HepG2 (cell line): ENCODE data around the gene ATP9A. TPM values are rescaled to one million over a fixed set of nuclear protein-coding genes. Genes with fewer than 3 reads are reported as not detected.

Experiments
- CHCHD3 ChIP-seq: sonication (generic); formaldehyde crosslinking; IDR thresholded peaks from 2 replicates; pipeline ENCODE4 v1.8.0; 2022; ENCODE audit warnings: mild to moderate bottlenecking, missing genetic modification reagents, moderate library complexity
- EEA1 ChIP-seq: sonication (generic); formaldehyde crosslinking; IDR thresholded peaks from 2 replicates; pipeline ENCODE4 v1.5.1; 2020; ENCODE audit warnings: mild to moderate bottlenecking, missing genetic modification reagents, borderline replicate concordance
- HCFC1 ChIP-seq: fragments of 150-350 bp; IDR thresholded peaks from 2 replicates; pipeline ENCODE4 v1.6.1; 2014; ENCODE audit warnings: low read depth, low read length
- JUN ChIP-seq: sonication (generic); formaldehyde crosslinking; IDR thresholded peaks from 2 replicates; pipeline ENCODE4 v1.4.0; 2020; ENCODE audit warnings: mild to moderate bottlenecking, missing genetic modification reagents
- MEF2D ChIP-seq: sonication (generic); formaldehyde crosslinking; IDR thresholded peaks from 2 replicates; pipeline ENCODE4 v1.5.1; 2020; ENCODE audit warnings: mild to moderate bottlenecking, missing genetic modification reagents
- MEIS1 ChIP-seq: sonication (generic); formaldehyde crosslinking; IDR thresholded peaks from 2 replicates; pipeline ENCODE4 v1.9.0; 2021; ENCODE audit warnings: mild to moderate bottlenecking, missing genetic modification reagents, moderate library complexity, borderline replicate concordance
- NONO ChIP-seq, 2 experiments: fragments of 450-650 bp in 1 of 2; sonication (generic) in 1 of 2; formaldehyde crosslinking in 1 of 2; IDR thresholded peaks in 1 of 2; conservative IDR thresholded peaks in 1 of 2; 2 replicates each; pipeline versions ENCODE4 v1.6.1 to v1.8.0; 2017 to 2022; ENCODE audit warnings: mild to moderate bottlenecking in 1 of 2, missing genetic modification reagents in 1 of 2, moderate library complexity in 1 of 2
- TEAD3 ChIP-seq: optimal IDR thresholded peaks from 2 replicates; pipeline ENCODE3; 2016; ENCODE audit warnings: borderline replicate concordance
- ZNF790 ChIP-seq: sonication (generic); formaldehyde crosslinking; IDR thresholded peaks from 2 replicates; pipeline ENCODE4 v1.8.0; 2022; ENCODE audit warnings: missing genetic modification reagents, mild to moderate bottlenecking, borderline replicate concordance
- polyA plus RNA-seq, 8 experiments: library from polyadenylated mRNA; depleted of rRNA in 3 of 8; stranded (reverse) in 7 of 8; unstranded in 1 of 8; fragments of >200 nt; fragmentation: Illumina TruSeq in 4 of 8; extraction: Trizol in 4 of 8; gene quantifications; 2 replicates each; pipeline versions ENCODE4 v1.2.1 to v1.2.3, GENCODE V29; 2011 to 2016; ENCODE audit warnings: low read depth in 4 of 8, missing spikeins in 1 of 8, mixed read lengths in 1 of 8; ENCODE audit not compliant: insufficient read depth in 1 of 8
- total RNA-seq, 5 experiments: library from RNA; depleted of rRNA; stranded (reverse); fragments of >200 nt; fragmentation: Illumina TruSeq; extraction: Trizol; gene quantifications; 2 replicates each; pipeline ENCODE4 v1.2.3, GENCODE V29; 2016; ENCODE audit warnings: low read depth in 1 of 5
- TF ChIP-seq, protein P1 (sequence below): sonication (generic); formaldehyde crosslinking; IDR thresholded peaks from 2 replicates; pipeline ENCODE4 v1.9.0; 2021; ENCODE audit warnings: mild to moderate bottlenecking, missing genetic modification reagents
- TF ChIP-seq, protein P2 (sequence below): sonication (generic); formaldehyde crosslinking; IDR thresholded peaks from 2 replicates; pipeline ENCODE4 v1.5.1; 2020; ENCODE audit warnings: mild to moderate bottlenecking, missing genetic modification reagents, borderline replicate concordance
- TF ChIP-seq, protein P3 (sequence below): sonication (generic); formaldehyde crosslinking; IDR thresholded peaks from 2 replicates; pipeline ENCODE4 v1.9.0; 2021; ENCODE audit warnings: missing genetic modification reagents, borderline replicate concordance

ATP9A gene
- total and polyA plus RNA-seq, 2 of the 13 experiments (the other 11 are each of a cell fraction or from before 2014, with no cell fraction given) = 11.8 to 18.5 TPM

DNA sequence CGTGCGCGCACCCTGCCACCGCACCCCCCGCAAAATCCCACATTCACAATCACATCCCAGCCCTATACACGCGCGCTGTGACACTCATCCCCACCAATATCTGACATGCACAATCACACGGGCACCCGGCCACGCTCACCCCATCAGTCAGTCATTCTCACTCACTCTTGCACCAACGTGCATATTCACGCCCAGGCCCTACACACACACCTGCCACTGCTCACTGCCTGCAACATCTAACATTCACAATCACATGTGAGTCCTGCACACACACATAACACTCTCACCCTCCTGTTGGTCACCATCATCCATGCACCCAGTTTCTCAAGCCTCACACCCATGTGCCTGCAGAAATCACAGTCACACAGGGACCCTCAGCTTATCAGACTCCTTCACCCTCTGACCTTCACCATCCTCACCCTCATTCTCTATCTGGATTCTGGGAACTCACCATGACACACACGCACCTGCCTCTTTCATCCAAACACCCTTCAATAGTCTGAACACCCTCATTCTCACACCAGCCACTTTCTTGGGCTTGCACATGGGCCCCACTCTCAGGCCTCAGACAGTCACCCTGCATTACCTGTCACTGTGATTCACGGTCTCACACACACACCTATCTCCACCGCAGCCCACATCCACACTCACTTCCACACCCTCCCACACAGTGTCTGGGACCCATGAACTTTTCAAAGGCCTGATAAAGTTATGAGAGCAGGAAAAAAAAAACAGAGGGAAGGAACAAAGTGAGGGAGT is 748 bp upstream of the ATP9A start (continued):
- TF ChIP-seq, protein P1, sequence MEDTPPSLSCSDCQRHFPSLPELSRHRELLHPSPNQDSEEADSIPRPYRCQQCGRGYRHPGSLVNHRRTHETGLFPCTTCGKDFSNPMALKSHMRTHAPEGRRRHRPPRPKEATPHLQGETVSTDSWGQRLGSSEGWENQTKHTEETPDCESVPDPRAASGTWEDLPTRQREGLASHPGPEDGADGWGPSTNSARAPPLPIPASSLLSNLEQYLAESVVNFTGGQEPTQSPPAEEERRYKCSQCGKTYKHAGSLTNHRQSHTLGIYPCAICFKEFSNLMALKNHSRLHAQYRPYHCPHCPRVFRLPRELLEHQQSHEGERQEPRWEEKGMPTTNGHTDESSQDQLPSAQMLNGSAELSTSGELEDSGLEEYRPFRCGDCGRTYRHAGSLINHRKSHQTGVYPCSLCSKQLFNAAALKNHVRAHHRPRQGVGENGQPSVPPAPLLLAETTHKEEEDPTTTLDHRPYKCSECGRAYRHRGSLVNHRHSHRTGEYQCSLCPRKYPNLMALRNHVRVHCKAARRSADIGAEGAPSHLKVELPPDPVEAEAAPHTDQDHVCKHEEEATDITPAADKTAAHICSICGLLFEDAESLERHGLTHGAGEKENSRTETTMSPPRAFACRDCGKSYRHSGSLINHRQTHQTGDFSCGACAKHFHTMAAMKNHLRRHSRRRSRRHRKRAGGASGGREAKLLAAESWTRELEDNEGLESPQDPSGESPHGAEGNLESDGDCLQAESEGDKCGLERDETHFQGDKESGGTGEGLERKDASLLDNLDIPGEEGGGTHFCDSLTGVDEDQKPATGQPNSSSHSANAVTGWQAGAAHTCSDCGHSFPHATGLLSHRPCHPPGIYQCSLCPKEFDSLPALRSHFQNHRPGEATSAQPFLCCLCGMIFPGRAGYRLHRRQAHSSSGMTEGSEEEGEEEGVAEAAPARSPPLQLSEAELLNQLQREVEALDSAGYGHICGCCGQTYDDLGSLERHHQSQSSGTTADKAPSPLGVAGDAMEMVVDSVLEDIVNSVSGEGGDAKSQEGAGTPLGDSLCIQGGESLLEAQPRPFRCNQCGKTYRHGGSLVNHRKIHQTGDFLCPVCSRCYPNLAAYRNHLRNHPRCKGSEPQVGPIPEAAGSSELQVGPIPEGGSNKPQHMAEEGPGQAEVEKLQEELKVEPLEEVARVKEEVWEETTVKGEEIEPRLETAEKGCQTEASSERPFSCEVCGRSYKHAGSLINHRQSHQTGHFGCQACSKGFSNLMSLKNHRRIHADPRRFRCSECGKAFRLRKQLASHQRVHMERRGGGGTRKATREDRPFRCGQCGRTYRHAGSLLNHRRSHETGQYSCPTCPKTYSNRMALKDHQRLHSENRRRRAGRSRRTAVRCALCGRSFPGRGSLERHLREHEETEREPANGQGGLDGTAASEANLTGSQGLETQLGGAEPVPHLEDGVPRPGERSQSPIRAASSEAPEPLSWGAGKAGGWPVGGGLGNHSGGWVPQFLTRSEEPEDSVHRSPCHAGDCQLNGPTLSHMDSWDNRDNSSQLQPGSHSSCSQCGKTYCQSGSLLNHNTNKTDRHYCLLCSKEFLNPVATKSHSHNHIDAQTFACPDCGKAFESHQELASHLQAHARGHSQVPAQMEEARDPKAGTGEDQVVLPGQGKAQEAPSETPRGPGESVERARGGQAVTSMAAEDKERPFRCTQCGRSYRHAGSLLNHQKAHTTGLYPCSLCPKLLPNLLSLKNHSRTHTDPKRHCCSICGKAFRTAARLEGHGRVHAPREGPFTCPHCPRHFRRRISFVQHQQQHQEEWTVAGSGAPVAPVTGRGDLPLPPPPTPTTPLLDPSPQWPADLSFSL (CRISPR knock-in tag) = peak; percentile 75; the same call in 1 of the 2 replicates
- TF ChIP-seq, protein P2, sequence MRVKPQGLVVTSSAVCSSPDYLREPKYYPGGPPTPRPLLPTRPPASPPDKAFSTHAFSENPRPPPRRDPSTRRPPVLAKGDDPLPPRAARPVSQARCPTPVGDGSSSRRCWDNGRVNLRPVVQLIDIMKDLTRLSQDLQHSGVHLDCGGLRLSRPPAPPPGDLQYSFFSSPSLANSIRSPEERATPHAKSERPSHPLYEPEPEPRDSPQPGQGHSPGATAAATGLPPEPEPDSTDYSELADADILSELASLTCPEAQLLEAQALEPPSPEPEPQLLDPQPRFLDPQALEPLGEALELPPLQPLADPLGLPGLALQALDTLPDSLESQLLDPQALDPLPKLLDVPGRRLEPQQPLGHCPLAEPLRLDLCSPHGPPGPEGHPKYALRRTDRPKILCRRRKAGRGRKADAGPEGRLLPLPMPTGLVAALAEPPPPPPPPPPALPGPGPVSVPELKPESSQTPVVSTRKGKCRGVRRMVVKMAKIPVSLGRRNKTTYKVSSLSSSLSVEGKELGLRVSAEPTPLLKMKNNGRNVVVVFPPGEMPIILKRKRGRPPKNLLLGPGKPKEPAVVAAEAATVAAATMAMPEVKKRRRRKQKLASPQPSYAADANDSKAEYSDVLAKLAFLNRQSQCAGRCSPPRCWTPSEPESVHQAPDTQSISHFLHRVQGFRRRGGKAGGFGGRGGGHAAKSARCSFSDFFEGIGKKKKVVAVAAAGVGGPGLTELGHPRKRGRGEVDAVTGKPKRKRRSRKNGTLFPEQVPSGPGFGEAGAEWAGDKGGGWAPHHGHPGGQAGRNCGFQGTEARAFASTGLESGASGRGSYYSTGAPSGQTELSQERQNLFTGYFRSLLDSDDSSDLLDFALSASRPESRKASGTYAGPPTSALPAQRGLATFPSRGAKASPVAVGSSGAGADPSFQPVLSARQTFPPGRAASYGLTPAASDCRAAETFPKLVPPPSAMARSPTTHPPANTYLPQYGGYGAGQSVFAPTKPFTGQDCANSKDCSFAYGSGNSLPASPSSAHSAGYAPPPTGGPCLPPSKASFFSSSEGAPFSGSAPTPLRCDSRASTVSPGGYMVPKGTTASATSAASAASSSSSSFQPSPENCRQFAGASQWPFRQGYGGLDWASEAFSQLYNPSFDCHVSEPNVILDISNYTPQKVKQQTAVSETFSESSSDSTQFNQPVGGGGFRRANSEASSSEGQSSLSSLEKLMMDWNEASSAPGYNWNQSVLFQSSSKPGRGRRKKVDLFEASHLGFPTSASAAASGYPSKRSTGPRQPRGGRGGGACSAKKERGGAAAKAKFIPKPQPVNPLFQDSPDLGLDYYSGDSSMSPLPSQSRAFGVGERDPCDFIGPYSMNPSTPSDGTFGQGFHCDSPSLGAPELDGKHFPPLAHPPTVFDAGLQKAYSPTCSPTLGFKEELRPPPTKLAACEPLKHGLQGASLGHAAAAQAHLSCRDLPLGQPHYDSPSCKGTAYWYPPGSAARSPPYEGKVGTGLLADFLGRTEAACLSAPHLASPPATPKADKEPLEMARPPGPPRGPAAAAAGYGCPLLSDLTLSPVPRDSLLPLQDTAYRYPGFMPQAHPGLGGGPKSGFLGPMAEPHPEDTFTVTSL (CRISPR knock-in tag) = no peak
- peak; percentile 53 for TF ChIP-seq TEAD3 (CRISPR knock-in tag)
- 0 out of 2 replicates have a peak, but pooled peaks have one; percentile 44 for TF ChIP-seq MEIS1 (CRISPR knock-in tag)
- TF ChIP-seq MEF2D (CRISPR knock-in tag) = peak; percentile 18; the same call in 1 of the 2 replicates
- TF ChIP-seq EEA1 (CRISPR knock-in tag) = peak; percentile 83; the same call in 1 of the 2 replicates
- TF ChIP-seq, protein P3, sequence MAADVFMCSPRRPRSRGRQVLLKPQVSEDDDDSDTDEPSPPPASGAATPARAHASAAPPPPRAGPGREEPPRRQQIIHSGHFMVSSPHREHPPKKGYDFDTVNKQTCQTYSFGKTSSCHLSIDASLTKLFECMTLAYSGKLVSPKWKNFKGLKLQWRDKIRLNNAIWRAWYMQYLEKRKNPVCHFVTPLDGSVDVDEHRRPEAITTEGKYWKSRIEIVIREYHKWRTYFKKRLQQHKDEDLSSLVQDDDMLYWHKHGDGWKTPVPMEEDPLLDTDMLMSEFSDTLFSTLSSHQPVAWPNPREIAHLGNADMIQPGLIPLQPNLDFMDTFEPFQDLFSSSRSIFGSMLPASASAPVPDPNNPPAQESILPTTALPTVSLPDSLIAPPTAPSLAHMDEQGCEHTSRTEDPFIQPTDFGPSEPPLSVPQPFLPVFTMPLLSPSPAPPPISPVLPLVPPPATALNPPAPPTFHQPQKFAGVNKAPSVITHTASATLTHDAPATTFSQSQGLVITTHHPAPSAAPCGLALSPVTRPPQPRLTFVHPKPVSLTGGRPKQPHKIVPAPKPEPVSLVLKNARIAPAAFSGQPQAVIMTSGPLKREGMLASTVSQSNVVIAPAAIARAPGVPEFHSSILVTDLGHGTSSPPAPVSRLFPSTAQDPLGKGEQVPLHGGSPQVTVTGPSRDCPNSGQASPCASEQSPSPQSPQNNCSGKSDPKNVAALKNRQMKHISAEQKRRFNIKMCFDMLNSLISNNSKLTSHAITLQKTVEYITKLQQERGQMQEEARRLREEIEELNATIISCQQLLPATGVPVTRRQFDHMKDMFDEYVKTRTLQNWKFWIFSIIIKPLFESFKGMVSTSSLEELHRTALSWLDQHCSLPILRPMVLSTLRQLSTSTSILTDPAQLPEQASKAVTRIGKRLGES (CRISPR knock-in tag) = no peak
- TF ChIP-seq HCFC1 = no peak
- TF ChIP-seq NONO (IDR thresholded peaks at IDR 0.05) = 0 out of 2 replicates have a peak, but pooled peaks have one; percentile 1
- TF ChIP-seq NONO (CRISPR knock-in tag; conservative IDR thresholded peaks at IDR 0.05) = peak; percentile 28; the same call in 1 of the 2 replicates
- TF ChIP-seq ZNF790 (CRISPR knock-in tag) = 0 out of 2 replicates have a peak, but pooled peaks have one; percentile 45
- TF ChIP-seq JUN (CRISPR knock-in tag) = 0 out of 2 replicates have a peak, but pooled peaks have one; percentile 47
- TF ChIP-seq CHCHD3 (CRISPR knock-in tag) = peak; percentile 84; the same call in 1 of the 2 replicates
